MM.1S (cell line): Measurements from ENCODE around the gene HSD17B10.

Experiments used
- CTCF ChIP-seq: fragments of 300-600 bp; sonication (generic); IDR thresholded peaks from 2 replicates; pipeline ENCODE4 v1.5.1; 2016; ENCODE audit warnings: antibody characterized with exemption, low read length, mixed read lengths
- EZH2phosphoT487 ChIP-seq: fragments of 300-600 bp; sonication (generic); IDR thresholded peaks from 2 replicates; pipeline ENCODE4 v1.6.1; 2018; ENCODE audit warnings: antibody characterized with exemption, low read length

- TF ChIP-seq CTCF (no peak), EZH2phosphoT487 (no peak)
These were observed 40.5 kb upstream of the HSD17B10 start for GRCh38 chrX:53474707-53475106.
